ENCODE results near the gene KRT25.
"Not testable (repeated sequence)": the region's sequence is repeated elsewhere in the genome, so short reads cannot be mapped to it uniquely, and the experiment has no call there.

GRCh38 chr17:40748666-40749065 is 6.5 kb downstream of the KRT25 start:
- not testable (repeated sequence) for TF ChIP-seq CTCF, POLR2A (IDR thresholded peaks at IDR 0.05)

Data from thyroid gland (tissue), 4 donors.